ENCODE measurements around the gene VDAC1. TPM values are rescaled to one million over a fixed set of nuclear protein-coding genes. Genes with fewer than 3 reads are reported as not detected.

VDAC1 gene
- total and polyA plus RNA-seq, 2 donors (not counting 3 experiments of a cell fraction or from before 2014, with no cell fraction given): 116 to 247 TPM

- H3K9me1 ChIP-seq (replicated peaks; ENCODE audit: control insufficient read depth, extremely low read depth, insufficient read depth, low read length): no peaks in the 10 kb centered on the region
- H3K9me3 ChIP-seq (replicated peaks; ENCODE audit: control insufficient read depth, insufficient read depth, low read length): no peaks in the 10 kb centered on the region
- H2AFZ ChIP-seq (ENCODE audit: low read depth, low read length): no peak overlapping the region
- BruUV-seq (replicated peaks): no TSS peak
- intact Hi-C loops (cut with micrococcal nuclease): no loop called here
- no peaks in the 10 kb centered on the region for H4K20me1 ChIP-seq (replicated peaks; ENCODE audit: control insufficient read depth, extremely low read depth, insufficient read depth, low read length)
- dilution Hi-C loops (cut with MboI; ENCODE audit: extremely low pct_ligation_motif_present, low sequenced_read_pairs): no loop called here
- H3K36me3 ChIP-seq (ENCODE audit: control insufficient read depth in 2 of 2, extremely low read depth in 1 of 2, insufficient read depth in 2 of 2, low read length in 2 of 2): peaks cover 0 to 2% of the 10 kb centered on the region in 2 experiments
- no peaks in the 10 kb centered on the region for H3K79me2 ChIP-seq (ENCODE audit: control insufficient read depth, insufficient read depth, low read length)
- POLR2A ChIA-PET: no interaction called here
- FAIRE-seq: no peak
- CTCF ChIA-PET: interaction anchor here (1.3 kb wide), 1 partner anchor 46 kb away, joined by 3 read pairs; no protein-coding TSS in a partner anchor
- TF ChIP-seq, protein P1, sequence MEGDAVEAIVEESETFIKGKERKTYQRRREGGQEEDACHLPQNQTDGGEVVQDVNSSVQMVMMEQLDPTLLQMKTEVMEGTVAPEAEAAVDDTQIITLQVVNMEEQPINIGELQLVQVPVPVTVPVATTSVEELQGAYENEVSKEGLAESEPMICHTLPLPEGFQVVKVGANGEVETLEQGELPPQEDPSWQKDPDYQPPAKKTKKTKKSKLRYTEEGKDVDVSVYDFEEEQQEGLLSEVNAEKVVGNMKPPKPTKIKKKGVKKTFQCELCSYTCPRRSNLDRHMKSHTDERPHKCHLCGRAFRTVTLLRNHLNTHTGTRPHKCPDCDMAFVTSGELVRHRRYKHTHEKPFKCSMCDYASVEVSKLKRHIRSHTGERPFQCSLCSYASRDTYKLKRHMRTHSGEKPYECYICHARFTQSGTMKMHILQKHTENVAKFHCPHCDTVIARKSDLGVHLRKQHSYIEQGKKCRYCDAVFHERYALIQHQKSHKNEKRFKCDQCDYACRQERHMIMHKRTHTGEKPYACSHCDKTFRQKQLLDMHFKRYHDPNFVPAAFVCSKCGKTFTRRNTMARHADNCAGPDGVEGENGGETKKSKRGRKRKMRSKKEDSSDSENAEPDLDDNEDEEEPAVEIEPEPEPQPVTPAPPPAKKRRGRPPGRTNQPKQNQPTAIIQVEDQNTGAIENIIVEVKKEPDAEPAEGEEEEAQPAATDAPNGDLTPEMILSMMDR (IDR thresholded peaks at IDR 0.05; ENCODE audit: extremely low read depth in 1 of 2, insufficient read depth in 1 of 2, low read depth in 1 of 2, low read length in 2 of 2): no peak
- no peak for TF ChIP-seq POLR2AphosphoS5 (IDR thresholded peaks at IDR 0.05; ENCODE audit: insufficient read depth, low read depth, low read length)
- TF ChIP-seq EZH2 (IDR thresholded peaks at IDR 0.05; ENCODE audit: borderline replicate concordance, low read depth, low read length, severe bottlenecking): no peak
- no peak for TF ChIP-seq GATA2 (IDR thresholded peaks at IDR 0.05; ENCODE audit: insufficient read depth, insufficient read length, low read depth, low read length)
- TF ChIP-seq, protein P2, sequence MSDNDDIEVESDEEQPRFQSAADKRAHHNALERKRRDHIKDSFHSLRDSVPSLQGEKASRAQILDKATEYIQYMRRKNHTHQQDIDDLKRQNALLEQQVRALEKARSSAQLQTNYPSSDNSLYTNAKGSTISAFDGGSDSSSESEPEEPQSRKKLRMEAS (IDR thresholded peaks at IDR 0.05; ENCODE audit: insufficient read depth, insufficient read length): no peak
- DNase-seq (ENCODE audit: low read depth, low spot score): no peak
- peaks cover 8% of the 10 kb centered on the region for H3K4me1 ChIP-seq (ENCODE audit: control insufficient read depth, extremely low read depth, insufficient read depth, low read length)
- no peak overlapping the region for H3K9ac ChIP-seq (replicated peaks; ENCODE audit: extremely low read depth, insufficient read depth, low read length)
- H3K27me3 ChIP-seq (ENCODE audit: control insufficient read depth in 2 of 2, insufficient read depth in 2 of 2, low read length in 2 of 2): no peaks in the 10 kb centered on the region
- no peak overlapping the region for H3K4me3 ChIP-seq (replicated peaks in 1 of 3; ENCODE audit: insufficient read depth in 1 of 3, low read depth in 1 of 3, low read length in 3 of 3)
- no peak overlapping the region for H3K4me2 ChIP-seq (ENCODE audit: insufficient read depth, low read length)
- no peak overlapping the region for H3K27ac ChIP-seq (ENCODE audit: insufficient read depth, low read depth, low read length)
Observed at GRCh38 chr5:133950821-133951612, 53.8 kb downstream of the VDAC1 start.

Measured in endothelial cell of umbilical vein (primary cell).